Measurements from ENCODE around the gene ARMC9.

The ARMC9 gene

DNA sequence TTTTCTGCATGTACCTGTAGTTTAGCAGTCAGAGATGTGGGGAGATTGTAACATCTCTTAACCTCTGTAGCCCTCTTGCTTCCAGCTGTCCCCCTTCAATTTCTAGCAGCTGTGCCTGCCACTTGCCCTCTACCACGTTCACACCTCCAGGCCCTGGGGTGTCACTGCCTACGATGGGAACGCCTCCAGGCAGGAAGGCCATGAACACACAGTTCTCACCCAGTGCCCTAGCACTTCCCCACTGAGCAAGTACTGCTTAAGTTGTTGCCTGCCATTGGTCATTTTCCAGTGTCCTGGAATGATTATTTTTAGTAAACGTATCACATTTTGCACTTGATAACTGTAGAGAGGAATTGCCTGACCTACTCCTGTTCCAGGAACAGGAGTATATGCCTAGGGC, 120.0 kb downstream of the ARMC9 start:
- DNase-seq, result no peak

DNA sequence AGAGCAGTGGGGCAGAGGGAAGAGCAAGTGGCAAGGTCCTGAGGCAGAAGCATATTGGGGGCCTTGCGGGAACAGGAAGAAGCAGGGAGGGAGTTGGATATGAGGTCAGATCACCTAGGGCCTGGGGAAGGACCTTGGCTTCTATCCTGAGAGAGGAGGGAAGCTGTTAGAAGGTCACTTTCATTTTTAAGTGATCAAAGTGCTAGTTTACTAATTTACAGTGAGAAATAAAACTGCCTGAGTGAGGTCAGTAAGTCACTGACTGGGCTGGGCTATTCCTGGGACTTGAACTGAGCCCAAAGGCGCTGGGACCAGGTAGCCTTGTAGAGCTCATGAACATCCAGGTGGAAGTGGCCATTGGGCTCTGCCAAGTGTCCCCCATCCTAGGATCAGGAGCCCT, 120.5 kb downstream of the ARMC9 start:
- no peak for DNase-seq

DNA sequence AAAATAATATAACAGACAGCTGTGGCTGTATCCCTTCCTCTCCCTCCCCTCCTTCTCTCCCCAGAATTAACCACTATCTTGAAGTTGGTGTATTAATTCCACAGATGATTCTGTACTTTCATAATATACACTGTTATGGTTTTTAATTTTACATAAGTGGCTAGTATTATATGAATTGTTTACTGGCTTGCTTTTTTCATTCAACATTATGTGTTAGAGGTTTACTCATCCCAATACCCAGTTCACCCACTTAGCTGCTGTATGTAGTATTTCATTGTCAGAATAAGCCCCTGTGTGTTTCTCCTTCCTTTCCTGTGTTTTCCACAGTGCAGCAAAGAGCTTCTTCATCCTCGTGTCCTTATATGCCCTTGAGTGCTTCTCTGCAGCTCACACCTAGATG, 121.4 kb downstream of the ARMC9 start:
- DNase-seq, result no peak

DNA sequence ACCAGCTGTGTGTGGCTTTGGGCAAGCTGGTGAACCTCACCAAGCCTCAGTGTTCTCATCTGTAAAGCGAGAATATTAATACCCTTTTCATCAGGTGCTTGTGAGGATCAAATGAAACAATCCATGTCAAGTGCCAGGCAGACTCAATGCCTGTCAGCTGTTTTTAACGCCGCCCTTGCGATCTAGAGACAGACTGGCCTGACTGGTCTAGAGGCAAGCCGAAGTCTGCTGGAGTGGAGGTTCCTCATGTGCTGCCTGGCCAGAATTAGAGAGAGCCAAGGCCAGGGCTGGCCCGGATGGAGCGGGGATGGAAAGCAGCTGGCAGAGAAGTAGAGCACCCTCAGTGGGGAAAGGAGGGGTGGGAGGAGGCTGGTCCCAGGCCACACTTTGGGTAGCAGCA, 122.6 kb downstream of the ARMC9 start:
- no peak for DNase-seq

DNA sequence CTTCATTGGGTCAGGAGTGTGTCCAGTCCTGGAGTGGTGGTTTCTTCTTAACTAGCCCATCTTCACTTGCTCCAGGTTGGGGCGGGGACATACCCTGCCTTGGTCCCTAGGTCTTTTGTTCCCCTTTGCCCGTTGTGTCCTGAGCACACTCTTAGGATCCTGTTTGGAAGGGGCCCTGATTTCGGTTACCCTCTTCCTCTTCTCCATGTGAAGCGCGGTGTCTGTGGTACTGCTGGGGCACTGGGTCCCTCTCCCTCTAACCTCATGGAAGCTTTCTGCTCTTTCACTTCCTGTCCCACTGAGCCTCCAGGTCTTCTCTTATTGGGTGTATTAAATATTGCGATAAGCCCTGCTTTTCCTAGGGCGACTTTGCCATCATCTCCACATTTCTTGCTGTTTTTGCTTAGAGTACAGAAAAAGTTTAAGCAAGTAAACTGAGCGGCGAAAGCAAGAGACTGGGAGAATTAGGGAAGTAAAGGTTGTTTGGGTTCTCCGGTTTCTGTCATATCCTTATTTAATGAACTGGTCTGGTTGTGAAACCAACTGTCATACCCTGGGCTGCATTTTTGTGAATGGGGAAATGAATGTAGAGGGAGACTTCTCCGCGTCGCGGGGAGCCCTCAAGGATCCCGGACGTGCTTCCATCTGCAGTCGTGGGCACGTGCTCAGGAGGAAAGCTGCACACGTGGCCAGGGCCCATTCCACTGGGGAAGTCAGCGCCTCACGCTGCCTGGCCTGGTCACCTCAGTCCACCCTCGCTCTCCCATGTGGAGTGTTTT, 123.3 kb downstream of the ARMC9 start:
- no peak for DNase-seq

DNA sequence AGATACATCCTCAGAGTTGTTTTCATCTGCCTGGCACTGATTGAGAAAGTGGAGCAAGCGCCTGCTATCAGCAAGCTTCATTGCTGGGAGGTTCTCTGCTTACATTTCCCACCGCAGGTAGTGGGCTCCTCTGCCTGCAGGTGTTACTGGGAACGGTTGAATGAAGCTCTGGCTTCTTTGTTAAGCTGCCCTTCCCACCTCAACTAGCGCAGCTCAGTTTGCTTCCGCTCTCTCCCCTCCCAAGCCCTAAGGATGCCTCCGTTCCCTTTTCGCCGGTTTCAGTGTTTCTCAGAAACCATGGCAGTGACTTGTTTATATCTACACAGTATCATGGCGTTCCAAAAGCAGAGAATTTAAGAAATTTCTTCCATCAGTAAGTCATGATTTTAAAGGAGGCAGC, 124.9 kb downstream of the ARMC9 start:
- no peak for DNase-seq

DNA sequence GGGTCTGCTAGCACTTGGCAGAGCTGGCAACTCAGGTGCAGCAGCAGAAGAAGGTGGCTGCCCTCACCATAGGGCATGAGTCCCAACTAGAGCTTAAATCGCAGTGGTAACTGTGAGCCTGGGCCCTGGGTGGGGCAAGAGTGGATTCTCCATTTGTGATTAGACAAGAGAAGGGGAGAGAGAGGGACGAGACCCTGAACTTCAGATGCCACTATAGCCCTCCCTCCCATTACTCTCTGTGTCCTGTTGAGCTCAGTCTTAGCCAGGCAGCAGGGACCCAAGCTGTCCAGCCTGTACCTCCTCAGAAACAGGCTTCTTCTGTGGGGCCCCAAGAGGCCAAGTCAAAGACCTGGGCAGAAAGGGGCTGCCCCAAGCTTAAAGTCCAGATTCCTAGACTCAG, 127.4 kb downstream of the ARMC9 start:
- no peak for DNase-seq

DNA sequence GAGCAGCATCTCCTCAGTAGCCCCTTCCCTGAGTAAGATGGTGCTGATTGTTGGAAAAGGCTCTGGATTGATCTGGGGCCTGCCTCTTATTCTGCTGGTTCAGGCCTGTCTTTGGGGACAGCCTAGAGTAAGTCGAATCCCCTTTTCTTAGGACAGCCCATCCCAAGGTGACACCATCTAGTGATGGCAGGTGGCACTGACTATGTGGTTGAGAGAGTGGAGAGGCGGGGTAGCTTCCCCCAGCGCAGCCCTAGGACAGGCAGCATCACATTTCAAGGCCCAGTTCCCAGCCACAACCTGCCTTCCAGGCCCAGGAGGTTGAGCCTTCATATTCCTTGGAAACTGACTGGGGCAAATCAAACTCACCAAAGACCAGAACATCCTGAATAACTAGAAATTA, 128.0 kb downstream of the ARMC9 start:
- DNase-seq, result no peak

DNA sequence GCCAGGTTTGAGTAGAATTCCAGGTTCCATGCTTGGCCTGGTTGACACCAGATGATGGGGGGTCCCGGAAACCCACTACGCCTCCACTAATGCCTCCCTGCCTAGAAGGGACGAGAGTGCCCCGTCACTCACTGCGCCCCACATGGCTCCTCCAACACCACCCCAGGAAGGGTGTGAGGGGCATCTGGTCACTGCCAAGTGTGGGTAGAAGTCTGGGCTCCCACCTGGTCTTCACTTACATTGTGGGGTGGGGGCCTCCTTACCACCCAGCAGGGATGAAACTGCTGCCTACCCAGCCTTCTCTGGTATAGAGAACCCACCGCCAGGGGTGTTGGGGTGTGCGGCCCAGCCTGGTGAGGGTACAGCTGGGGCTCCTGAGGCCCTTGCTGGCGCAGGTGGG, 131.9 kb downstream of the ARMC9 start:
- DNase-seq, result no peak

DNA sequence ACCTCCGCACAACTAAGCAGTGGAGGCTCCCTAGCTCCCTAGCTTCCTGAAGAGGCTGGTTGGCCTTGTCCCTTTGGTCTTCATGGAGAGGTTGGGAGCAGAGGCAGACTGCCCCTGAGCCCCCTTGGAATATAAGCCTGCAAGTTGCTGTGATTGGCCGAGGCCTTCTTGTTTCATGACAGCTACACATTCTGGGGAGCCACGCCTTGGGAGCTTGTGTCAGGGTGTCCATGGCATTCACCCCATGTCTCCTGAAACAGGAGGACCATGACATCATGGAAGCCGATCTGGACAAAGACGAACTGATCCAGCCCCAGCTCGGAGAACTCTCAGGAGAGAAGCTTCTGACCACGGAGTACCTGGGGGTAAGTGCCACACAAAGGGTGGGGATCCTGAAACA, 133.1 kb downstream of the ARMC9 start:
- DNase-seq, result no peak

DNA sequence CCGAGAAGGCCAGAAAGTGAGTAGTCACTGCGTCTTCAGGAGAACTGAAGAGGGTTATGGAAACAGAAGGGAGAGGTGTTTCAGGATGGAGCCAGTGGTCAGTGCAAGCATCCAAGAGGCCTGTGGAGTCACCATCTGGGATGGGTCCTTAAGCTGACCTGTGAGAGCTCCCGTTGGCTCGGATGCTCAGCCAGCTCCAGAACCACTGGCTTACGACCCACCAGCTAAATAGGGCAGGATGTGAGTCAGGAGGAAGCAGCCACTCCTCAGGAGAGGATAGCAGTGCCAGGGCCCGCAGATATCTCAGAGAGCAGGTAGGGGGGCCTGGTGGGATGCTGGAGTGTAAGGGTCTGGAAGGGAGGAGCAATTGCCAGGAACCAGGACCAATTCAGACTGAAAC, 134.0 kb downstream of the ARMC9 start:
- no peak for DNase-seq

DNA sequence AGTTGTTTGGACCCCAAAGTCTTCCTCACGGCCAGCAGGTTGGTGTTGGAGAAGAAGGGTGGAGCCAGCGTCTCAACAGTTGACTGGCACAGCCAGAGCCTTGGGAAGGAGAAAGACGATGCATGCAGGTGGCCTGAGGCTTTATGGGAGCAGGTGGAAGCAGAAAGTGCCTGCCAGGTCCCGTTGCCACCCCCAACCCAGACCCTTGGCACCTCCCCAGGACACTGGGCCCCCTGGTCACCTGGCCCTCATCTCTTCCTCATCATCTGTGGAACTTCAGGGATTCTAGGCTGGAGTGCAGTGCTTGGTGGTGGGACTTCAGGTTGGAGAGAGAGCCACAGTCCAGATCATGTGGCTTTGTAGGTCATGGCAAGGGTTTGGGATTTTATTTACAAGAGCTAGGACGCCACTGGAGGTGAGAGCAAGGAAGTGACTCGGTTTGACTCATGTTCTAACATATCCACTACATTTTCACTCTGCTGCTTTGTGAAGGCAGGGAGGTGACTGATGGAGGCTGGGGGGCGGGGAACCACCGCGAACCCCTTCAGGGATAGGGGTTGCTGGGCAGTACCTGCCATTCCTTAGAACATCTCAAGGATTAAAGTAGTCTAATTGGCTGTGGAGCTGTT, 134.6 kb downstream of the ARMC9 start:
- no peak for DNase-seq

DNA sequence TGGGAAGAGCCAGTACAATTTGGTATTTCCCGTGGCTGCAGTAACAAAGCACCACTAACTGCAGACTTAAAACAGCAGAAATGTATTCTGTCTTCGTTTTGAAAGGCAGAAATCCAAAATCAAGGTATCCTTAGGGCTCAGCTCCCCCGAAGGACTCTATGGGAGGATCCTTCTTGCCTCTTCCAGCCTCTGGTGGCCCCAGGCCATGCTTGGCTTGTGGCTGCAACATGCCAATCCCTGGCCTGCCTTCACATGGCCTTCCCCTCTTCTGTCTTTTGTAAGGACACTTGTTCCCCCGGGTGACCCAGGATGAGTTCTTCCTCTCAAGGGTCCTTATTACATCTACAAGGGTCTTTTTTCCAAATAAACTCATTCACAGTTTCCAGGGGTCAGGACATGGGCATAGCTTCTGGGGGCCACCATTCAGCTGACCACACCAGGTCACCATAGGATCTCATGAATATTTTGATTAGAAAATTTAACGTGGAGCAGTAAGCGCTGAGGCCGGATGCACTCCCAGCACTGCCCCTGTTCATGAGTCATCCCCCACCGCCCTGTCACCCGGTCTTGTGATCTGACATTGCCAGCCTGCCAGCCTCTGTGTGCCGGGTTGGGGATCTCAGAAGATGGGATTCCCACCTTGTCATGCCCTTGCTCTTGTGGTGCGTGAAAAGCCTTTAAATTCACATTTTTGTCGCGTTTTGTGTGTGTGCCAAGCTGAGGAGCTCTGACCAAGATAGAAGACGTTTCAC, 135.9 kb downstream of the ARMC9 start:
- no peak for DNase-seq

DNA sequence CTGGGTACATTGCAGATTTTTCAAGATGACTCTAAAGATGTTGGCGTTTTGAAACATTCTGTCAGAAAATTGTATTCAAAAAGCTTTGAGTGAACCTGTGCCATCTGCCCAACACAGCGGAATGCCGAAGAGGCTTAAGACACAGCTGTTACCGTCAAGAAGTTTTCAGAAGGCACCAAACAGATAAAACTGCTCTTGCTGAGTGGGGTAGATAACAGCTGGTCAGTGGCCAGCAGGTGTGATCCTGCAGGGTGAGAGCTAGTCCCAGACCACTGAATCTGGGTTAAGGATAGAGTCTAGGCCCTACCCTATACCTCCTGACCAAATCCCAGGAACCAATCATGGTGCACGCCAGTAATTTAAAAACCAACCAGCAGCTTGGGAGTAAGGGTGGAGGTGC, 136.6 kb downstream of the ARMC9 start:
- DNase-seq, result no peak

DNA sequence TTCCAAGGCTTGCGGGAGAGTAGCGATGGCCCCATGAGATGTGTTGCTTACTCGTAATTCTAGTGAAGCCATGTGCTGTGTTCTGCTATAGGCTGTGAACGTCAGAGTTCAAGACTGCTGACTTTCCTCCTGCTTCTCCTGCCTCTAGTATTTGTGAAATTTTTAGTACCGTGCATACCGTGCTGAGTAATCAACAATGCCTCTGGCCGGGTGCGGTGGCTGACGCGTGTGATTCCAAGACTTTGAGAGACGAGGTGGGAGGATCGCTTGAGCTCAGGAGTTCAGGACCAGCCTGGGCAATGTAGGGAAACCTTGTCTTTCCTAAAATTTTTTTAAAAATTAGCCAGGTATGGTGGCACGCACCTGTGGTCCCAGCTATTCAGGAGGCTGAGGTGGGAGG, 137.2 kb downstream of the ARMC9 start:
- DNase-seq, result no peak

DNA sequence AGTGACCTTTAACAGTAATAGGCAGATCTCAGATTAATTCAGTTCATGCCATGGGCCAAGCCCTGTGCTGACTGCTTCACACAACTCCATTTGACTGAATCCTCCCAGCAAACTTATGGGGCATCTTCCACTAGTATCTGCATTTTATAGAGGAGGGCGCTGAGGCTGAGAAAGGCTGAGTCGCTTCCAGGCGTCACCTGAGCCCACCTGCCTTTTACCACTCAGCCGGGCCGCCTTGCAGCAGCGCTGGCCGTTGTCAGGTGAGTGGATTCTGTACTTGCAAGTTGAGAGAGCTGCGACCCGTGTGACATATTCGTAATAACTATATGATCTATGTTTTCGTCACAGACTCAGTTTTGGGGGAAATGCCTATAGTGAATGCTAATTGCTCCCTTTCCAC, 137.8 kb downstream of the ARMC9 start:
- DNase-seq, result no peak

DNA sequence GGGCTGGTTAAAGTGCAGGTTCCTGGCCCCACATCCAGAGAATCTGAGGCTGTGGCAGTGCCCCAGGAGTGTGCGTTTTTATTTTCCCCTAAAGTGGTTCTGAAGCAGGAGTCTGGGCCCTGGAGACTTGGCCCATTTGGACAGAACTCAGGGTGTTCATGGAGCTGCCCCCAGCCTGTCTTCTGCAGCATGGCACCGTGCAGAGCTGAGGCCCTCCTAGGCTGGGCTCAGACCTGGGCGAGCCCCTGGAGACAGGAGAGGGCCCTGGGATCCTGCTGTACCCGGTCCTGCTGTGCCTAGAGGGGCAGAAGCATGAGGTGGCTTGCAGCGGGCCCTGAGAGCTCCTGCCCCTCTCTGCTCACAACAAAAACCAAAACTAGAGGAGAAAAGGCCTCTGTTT, 138.3 kb downstream of the ARMC9 start:
- no peak for DNase-seq

DNA sequence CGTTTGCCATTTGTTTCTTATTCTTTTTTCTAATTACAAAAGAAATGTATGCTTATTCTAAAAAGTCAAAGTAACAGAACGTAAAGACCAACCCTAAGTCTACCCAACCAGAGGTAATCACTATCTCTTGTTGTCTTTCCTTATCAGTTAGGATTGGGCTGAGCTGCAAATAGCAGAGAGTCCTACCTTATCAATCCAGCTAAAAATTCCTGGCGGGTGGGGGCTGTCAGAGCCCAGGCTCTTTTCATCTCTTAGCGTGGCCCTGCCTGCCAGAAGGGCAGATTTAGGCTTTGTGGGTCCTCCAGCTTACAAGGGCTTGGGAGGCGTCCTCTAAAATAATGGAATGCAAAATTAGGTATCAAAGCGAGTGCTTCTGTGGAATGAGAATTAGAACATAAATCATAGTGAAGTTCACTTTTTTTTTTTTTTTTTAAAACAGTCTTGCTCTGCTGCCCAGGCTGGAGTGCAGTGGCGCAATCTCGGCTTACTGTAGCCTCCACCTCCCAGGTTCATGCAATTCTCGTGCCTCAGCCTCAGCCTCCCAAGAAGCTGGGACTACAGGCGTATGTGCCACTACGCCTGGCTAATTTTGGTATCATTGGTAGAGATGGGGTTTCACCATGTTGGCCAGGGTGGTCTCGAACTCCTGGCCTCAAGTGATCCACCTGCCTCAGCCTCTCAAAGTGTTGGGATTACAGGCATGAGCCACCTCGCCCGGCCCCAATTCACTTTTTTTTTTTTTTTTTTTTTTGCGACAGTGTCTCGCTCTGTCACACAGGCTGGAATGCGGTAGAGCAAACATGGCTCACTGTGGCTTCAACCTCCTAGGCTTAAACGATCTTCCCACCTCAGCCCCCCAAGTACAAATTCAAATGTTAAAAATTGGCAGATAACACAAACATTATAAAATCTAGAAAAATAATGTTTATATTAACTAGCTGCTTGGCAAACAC, 139.7 kb downstream of the ARMC9 start:
- no peak for DNase-seq

DNA sequence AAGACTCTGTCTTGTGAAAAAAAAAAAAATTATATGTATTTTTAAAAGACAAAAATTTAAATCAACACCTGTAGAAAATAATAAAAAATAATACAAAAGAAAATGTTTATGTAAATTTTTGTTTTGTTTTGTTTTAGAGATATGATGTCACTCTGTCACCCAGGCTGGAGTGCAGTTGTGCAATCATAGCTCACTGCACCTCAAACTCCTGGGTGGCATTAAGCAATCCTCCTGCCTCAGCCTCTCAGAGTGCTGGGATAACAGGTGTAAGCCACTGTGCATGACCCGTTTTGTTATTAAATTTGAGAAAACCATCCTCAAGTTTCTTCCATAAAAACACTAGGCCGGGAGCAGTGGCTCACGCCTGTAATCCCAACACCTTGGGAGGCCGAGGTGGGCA, 140.9 kb downstream of the ARMC9 start:
- DNase-seq, result no peak

DNA sequence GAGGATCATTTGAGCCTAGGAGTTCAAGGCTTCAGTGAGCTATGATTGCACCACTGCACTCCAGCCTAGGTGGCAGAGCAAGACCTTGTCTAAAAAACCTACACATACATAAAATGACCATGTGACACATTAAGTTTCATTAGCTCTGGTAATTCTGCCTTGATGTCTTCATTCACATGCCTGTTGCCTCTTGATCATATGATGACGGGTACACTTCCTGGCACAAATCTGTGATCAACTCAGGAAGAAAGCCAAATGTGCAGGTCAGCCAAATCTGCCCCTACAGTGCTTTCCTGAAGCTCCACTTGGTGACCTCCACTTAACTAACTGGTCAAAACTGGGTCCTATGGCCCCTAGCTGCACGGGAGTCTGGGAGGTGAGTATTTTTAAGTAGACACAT, 142.7 kb downstream of the ARMC9 start:
- DNase-seq, result no peak

DNA sequence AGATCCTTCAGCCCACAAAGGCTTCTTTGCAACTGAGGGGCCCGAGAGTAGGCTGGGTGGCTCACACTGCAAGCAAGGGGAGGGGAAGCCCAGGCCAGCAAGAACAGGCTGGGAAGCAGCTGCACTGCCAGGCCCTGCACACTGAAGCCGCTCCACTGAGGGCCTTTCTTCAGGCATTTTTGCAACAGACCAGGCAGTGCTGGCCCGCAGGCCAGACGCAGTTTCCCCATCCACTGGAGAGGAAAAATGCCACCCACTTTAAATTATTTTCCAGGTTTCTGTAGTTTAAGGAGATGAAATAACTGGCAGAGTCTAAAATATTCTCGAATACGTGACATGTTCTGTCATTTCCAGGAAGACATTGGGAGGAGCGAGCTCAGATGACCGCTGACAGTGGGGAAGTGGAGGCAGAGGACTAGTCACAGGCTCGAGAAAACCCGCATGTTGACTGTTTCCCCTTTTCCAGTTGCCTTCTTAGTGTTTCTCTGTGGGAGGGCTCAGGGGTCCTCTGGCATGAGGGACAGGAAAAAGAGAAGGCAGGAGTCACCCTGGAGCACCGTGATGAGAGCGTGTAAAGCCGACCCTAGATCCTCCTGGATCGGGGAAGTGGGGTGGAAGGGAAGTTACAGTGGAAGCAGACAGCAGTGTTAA, 143.8 kb downstream of the ARMC9 start:
- no peak for DNase-seq

DNA sequence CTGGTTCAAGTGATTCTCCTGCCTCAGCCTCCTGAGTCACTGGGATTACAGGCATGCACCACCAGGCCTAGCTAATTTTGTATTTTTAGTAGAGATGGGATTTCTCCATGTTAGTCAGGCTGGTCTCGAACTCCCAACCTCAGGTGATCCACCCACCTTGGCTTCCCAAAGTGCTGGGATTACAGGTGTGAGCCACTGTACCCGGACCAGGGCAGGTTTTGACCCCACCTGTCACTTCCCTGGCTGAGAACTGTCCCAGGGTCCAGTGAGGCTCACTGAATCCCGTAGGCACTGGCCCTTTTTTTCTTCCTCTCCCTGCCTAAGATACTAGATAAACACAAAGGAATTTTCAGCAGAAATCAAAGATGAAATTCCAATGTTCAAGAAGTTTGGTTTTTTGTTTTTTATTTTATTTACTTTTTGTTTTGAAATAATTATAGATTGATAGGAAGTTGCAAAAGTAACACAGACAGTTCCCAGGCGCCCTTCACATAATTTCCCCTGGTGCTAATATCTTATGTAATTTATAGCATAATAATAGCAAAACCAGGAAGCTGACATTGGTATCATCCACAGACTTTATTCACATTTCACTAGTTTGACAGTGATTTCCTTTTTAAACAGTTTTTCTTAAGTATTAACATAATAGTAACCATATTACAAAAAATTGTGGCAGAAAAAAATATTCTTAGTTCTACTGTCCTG, 144.7 kb downstream of the ARMC9 start:
- DNase-seq, result no peak

Data from NCI-H1105 treated with DMSO at 0.1 percent for 48 hours (cell line).